Testis (tissue), 2 donors: ENCODE data around the gene MACROD2.

ENCODE experiments used
- CTCF ChIP-seq, 3 experiments: fragments of 450-650 bp in 2 of 3; fragments of 200-600 bp in 1 of 3; sonication (generic) in 1 of 3; IDR thresholded peaks; one replicate each; pipeline ENCODE4 v1.5.1; 2016 to 2019; ENCODE audit warnings: antibody characterized with exemption in 3 of 3, mild to moderate bottlenecking in 2 of 3, moderate library complexity in 1 of 3
- POLR2A ChIP-seq: fragments of 450-650 bp; IDR thresholded peaks from one replicate; pipeline ENCODE4 v1.6.1; 2017; ENCODE audit warnings: antibody characterized with exemption, mild to moderate bottlenecking, moderate library complexity

DNA sequence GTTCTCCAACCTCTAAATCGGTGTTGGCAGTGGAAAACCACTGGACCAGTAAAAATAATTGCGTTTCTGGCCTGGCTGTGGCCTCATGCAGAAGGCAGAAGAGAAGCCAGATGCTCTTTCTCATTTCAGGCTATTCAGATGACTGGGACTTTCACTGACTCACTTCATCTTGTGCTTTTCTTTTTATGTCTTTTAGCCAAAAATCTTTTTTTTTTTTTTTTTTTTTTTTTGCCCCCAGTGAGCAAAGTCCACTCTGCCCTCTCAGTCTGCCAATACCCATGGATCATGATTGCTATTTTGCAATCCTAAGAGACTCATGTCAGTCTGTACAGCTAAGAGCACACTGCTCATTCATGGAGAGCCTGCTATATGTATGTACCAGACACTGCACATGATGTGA lies 1615.5 kb downstream of the MACROD2 start:
- TF ChIP-seq POLR2A (no peak), CTCF (IDR thresholded peaks at IDR 0.05) (no peak)
